Tibial nerve (tissue), 4 donors: ENCODE results near the gene SEMA4C.

Experiments used
- EP300 ChIP-seq, 2 donors: sonication (generic); formaldehyde crosslinking; IDR thresholded peaks; one replicate each; pipeline ENCODE4 v1.6.1; 2017; ENCODE audit warnings: antibody characterized with exemption in 2 of 2, mild to moderate bottlenecking in 1 of 2
- TF ChIP-seq, protein P1 (sequence below), 5 experiments: fragments of 200-600 bp in 3 of 5; fragments of 450-650 bp in 2 of 5; sonication (generic) in 3 of 5; IDR thresholded peaks; one replicate each; pipeline ENCODE4 v1.5.1; 2016 to 2019; ENCODE audit warnings: antibody characterized with exemption in 5 of 5, mild to moderate bottlenecking in 3 of 5, moderate library complexity in 2 of 5

DNA sequence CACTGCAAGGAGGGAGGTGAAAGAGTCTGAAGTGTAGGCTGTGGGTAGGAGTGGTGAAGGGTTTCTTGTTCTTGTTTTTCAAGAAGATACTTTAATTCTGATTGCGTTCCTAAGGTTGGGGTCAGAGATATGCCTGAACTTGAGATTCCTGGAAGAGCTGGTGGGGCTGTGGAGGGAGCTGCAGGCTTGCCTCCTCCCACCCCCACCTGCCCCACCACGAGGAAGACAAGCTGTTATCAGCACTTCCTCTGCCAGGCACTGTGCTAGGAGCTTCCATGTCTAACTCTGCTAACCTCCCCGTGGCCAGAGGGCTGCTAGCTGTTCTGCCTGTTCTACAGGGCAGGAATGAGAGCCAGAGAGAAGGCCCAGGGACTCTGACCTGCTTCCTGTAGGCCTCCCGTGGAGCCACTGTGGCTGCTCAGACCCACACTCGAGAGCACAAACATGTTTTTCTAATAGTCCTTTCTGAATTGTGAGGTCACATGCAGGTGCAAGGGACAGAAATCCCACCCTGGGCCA lies 39.8 kb downstream of the SEMA4C start:
- TF ChIP-seq, protein P1, sequence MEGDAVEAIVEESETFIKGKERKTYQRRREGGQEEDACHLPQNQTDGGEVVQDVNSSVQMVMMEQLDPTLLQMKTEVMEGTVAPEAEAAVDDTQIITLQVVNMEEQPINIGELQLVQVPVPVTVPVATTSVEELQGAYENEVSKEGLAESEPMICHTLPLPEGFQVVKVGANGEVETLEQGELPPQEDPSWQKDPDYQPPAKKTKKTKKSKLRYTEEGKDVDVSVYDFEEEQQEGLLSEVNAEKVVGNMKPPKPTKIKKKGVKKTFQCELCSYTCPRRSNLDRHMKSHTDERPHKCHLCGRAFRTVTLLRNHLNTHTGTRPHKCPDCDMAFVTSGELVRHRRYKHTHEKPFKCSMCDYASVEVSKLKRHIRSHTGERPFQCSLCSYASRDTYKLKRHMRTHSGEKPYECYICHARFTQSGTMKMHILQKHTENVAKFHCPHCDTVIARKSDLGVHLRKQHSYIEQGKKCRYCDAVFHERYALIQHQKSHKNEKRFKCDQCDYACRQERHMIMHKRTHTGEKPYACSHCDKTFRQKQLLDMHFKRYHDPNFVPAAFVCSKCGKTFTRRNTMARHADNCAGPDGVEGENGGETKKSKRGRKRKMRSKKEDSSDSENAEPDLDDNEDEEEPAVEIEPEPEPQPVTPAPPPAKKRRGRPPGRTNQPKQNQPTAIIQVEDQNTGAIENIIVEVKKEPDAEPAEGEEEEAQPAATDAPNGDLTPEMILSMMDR (IDR thresholded peaks at IDR 0.05) = no peak
- TF ChIP-seq EP300 (IDR thresholded peaks at IDR 0.05) = no peak
